Measurements from ENCODE around the gene NAV2. TPM values are rescaled to one million over a fixed set of nuclear protein-coding genes. Genes with fewer than 3 reads are reported as not detected.

Gene NAV2
- total RNA-seq, 1 experiment from 2014 or later, result 63.5 TPM

DNA sequence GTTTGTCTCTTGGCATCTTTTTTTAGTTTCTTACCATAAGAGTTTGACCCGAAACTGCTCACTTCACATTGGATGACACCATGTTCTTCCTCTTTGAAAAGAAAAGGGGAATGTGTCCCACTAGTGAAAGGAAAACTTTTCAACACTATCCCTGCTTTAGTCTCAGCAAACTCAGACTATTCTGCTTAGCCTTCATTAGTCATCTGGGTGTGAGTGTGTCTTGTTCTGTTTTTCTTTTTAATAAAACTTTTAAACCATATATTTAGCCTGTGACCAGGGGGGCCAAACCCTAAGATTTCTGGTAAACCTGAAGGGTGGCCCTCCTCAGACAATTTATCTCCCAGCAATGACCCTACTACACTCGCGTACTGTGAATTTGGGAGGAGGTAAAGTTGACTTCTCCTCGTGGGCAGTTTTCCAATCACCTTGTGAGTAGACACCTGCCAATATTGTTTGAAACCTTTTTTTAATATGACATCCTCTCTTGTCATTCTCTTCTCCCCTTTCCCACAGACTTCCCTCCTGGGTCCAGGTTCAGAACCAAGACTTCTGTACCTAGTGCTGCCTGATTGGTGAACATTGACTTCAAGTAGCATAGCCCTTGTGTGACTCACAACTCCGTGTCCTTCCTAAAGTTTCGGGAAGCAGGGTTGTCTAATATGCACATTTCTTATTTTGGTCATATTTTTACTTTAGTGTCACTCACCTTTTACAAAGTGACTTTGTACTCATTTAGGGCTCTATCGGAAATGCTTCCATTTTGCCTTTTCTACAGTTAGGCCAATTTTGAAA is 407.7 kb downstream of the NAV2 start:
- POLR2A ChIA-PET, result no interaction called here
- Mint-ChIP-seq H3K27ac (ENCODE audit: unreplicated experiment) (no peak overlapping the region), H3K9me3 (ENCODE audit: unreplicated experiment) (no peaks in the 10 kb centered on the region), H3K4me3 (ENCODE audit: unreplicated experiment) (no peak overlapping the region), H3K4me1 (ENCODE audit: low read depth, unreplicated experiment) (no peaks in the 10 kb centered on the region), H3K36me3 (ENCODE audit: insufficient read depth, unreplicated experiment) (peaks cover 46% of the 10 kb centered on the region), H3K27me3 (ENCODE audit: insufficient read depth, unreplicated experiment) (no peaks in the 10 kb centered on the region)
- Histone ChIP-seq H3K4me3 (ENCODE audit: low read depth, low read length) (no peak overlapping the region), H3K27me3 (replicated peaks; ENCODE audit: control insufficient read depth, insufficient read depth, low read length) (no peaks in the 10 kb centered on the region), H3K9me3 (no peaks in the 10 kb centered on the region), H3K4me1 (no peaks in the 10 kb centered on the region), H3K36me3 (ENCODE audit: control insufficient read depth, insufficient read depth, low read length) (no peaks in the 10 kb centered on the region; the same call in 1 of the 2 replicates)
- intact Hi-C loops (cut with micrococcal nuclease; ENCODE audit: unreplicated experiment), result loop anchor here (10.0 kb wide), 1 partner anchor 124 kb away; no protein-coding TSS in a partner anchor
- no peak for TF ChIP-seq CTCF (IDR thresholded peaks at IDR 0.05; ENCODE audit: insufficient read depth in 1 of 2, low read depth in 1 of 2, low read length in 1 of 2, severe bottlenecking in 1 of 2, unreplicated experiment in 1 of 2)
- DNase-seq, result no peak
- CTCF ChIA-PET, result no interaction called here
- BruUV-seq (replicated peaks), result no TSS peak

DNA sequence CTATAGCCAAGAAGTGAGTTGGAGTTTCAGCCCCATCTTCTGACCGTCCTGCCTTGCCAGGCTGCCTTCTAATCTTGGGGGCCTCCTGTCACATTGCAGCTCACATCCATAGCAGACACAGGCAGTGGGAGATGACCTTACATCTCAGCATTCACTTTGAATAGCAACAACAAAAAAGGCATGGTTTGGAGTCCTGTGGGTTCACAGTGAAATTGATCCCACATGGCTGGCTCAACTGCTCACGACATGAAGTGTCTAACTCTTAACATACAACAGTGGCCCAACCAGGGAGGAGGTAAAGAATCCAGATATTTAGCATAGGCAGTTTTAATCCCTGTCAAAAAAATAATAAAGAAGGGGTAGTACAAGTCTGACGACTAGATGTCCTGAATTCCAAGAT is 409.5 kb downstream of the NAV2 start:
- H3K9me3 ChIP-seq, result no peaks in the 10 kb centered on the region
- no peaks in the 10 kb centered on the region for H3K4me1 ChIP-seq
- intact Hi-C loops (cut with micrococcal nuclease; ENCODE audit: unreplicated experiment), result loop anchor here (10.0 kb wide), 1 partner anchor 123 kb away; no protein-coding TSS in a partner anchor
- no peak for DNase-seq
- H3K4me3 ChIP-seq (ENCODE audit: low read depth, low read length), result no peak overlapping the region
- no peaks in the 10 kb centered on the region for H3K4me1 Mint-ChIP-seq (ENCODE audit: low read depth, unreplicated experiment)
- no peak overlapping the region for H3K4me3 Mint-ChIP-seq (ENCODE audit: unreplicated experiment)
- ChIA-PET CTCF (interaction anchor here (0.8 kb wide), 1 partner anchor 192 kb away, joined by 8 read pairs; no protein-coding TSS in a partner anchor), POLR2A (no interaction called here)
- no peak overlapping the region for H3K27ac Mint-ChIP-seq (ENCODE audit: unreplicated experiment)
- H3K9me3 Mint-ChIP-seq (ENCODE audit: unreplicated experiment), result no peaks in the 10 kb centered on the region
- no peaks in the 10 kb centered on the region for H3K27me3 Mint-ChIP-seq (ENCODE audit: insufficient read depth, unreplicated experiment)
- no peaks in the 10 kb centered on the region; the same call in 1 of the 2 replicates for H3K36me3 ChIP-seq (ENCODE audit: control insufficient read depth, insufficient read depth, low read length)
- no peak for TF ChIP-seq CTCF (IDR thresholded peaks at IDR 0.05; ENCODE audit: insufficient read depth in 1 of 2, low read depth in 1 of 2, low read length in 1 of 2, severe bottlenecking in 1 of 2, unreplicated experiment in 1 of 2)
- no TSS peak for BruUV-seq (replicated peaks)
- H3K27me3 ChIP-seq (replicated peaks; ENCODE audit: control insufficient read depth, insufficient read depth, low read length), result no peaks in the 10 kb centered on the region
- peaks cover 41% of the 10 kb centered on the region for H3K36me3 Mint-ChIP-seq (ENCODE audit: insufficient read depth, unreplicated experiment)

GRCh38 chr11:20125927-20126326 is 413.3 kb downstream of the NAV2 start:
- DNase-seq, result no peak

More at GRCh38 chr11:20125927-20126326, 413.3 kb downstream of the NAV2 start:
- H3K36me3 Mint-ChIP-seq (ENCODE audit: insufficient read depth, unreplicated experiment), result peaks cover 6% of the 10 kb centered on the region
- H3K4me1 ChIP-seq, result no peaks in the 10 kb centered on the region
- peaks cover 8% of the 10 kb centered on the region for H3K4me1 Mint-ChIP-seq (ENCODE audit: low read depth, unreplicated experiment)
- no peak for TF ChIP-seq CTCF (IDR thresholded peaks at IDR 0.05; ENCODE audit: insufficient read depth in 1 of 2, low read depth in 1 of 2, low read length in 1 of 2, severe bottlenecking in 1 of 2, unreplicated experiment in 1 of 2)
- no peaks in the 10 kb centered on the region for H3K27me3 Mint-ChIP-seq (ENCODE audit: insufficient read depth, unreplicated experiment)
- H3K36me3 ChIP-seq (ENCODE audit: control insufficient read depth, insufficient read depth, low read length), result no peaks in the 10 kb centered on the region
- ChIA-PET POLR2A (no interaction called here), CTCF (no interaction called here)
- no TSS peak for BruUV-seq (replicated peaks)
- no peak overlapping the region for H3K4me3 Mint-ChIP-seq (ENCODE audit: unreplicated experiment)
- H3K27me3 ChIP-seq (replicated peaks; ENCODE audit: control insufficient read depth, insufficient read depth, low read length), result no peaks in the 10 kb centered on the region
- intact Hi-C loops (cut with micrococcal nuclease; ENCODE audit: unreplicated experiment), result loop anchor here (10.0 kb wide), 1 partner anchor 119 kb away; no protein-coding TSS in a partner anchor
- H3K4me3 ChIP-seq (ENCODE audit: low read depth, low read length), result no peak overlapping the region
- H3K9me3 ChIP-seq, result no peaks in the 10 kb centered on the region
- H3K9me3 Mint-ChIP-seq (ENCODE audit: unreplicated experiment), result no peaks in the 10 kb centered on the region
- no peak overlapping the region for H3K27ac Mint-ChIP-seq (ENCODE audit: unreplicated experiment)
